ENCODE results near the gene BSX. TPM values are rescaled to one million over a fixed set of nuclear protein-coding genes. Genes with fewer than 3 reads are reported as not detected.

The BSX gene
- total and polyA plus RNA-seq, 5 donors from 2014 or later = not detected

- Histone ChIP-seq H3K36me3 (ENCODE audit: control insufficient read depth, insufficient read depth, low read length) (no peaks in the 10 kb centered on the region), H3K9me3 (ENCODE audit: control insufficient read depth in 2 of 2, low read length in 2 of 2) (no peaks in the 10 kb centered on the region), H3K27ac (ENCODE audit: insufficient read depth, low read length, poor library complexity, severe bottlenecking) (no peak overlapping the region), H3K4me1 (ENCODE audit: control insufficient read depth, insufficient read depth, low read length, poor library complexity, severe bottlenecking) (no peaks in the 10 kb centered on the region), H3K27me3 (ENCODE audit: control insufficient read depth, insufficient read depth, low read length) (no peaks in the 10 kb centered on the region), H3K4me3 (ENCODE audit: low read depth, low read length) (no peak overlapping the region)
- Mint-ChIP-seq H3K4me3 (no peak overlapping the region), H3K9me3 (no peaks in the 10 kb centered on the region), H3K27ac (no peak overlapping the region), H3K36me3 (no peaks in the 10 kb centered on the region), H3K27me3 (no peaks in the 10 kb centered on the region), H3K4me1 (peaks cover 0 to 5% (median 0%) of the 10 kb centered on the region in 4 donors)
- ATAC-seq (ENCODE audit: low read depth in 2 of 2) = no peak
- peak in 1 of 3 donors; percentile 48 for DNase-seq
Observed at GRCh38 chr11:122938557-122938956, 43.1 kb downstream of the BSX start.

- no peaks in the 10 kb centered on the region for H3K27me3 Mint-ChIP-seq
- no peak for ATAC-seq (ENCODE audit: low read depth in 2 of 2)
- H3K36me3 Mint-ChIP-seq = no peaks in the 10 kb centered on the region
- Histone ChIP-seq H3K27me3 (ENCODE audit: control insufficient read depth, insufficient read depth, low read length) (no peaks in the 10 kb centered on the region), H3K36me3 (ENCODE audit: control insufficient read depth, insufficient read depth, low read length) (no peaks in the 10 kb centered on the region), H3K4me1 (ENCODE audit: control insufficient read depth, insufficient read depth, low read length, poor library complexity, severe bottlenecking) (no peaks in the 10 kb centered on the region), H3K4me3 (ENCODE audit: low read depth, low read length) (no peak overlapping the region), H3K9me3 (ENCODE audit: control insufficient read depth in 2 of 2, low read length in 2 of 2) (no peaks in the 10 kb centered on the region), H3K27ac (ENCODE audit: insufficient read depth, low read length, poor library complexity, severe bottlenecking) (no peak overlapping the region)
- peaks cover 0 to 5% (median 0%) of the 10 kb centered on the region in 4 donors for H3K4me1 Mint-ChIP-seq
- no peak overlapping the region for H3K4me3 Mint-ChIP-seq
- no peak overlapping the region for H3K27ac Mint-ChIP-seq
- DNase-seq = peak in 1 of 3 donors; percentile 41
- H3K9me3 Mint-ChIP-seq = no peaks in the 10 kb centered on the region
Observed at GRCh38 chr11:122937983-122938382, 43.7 kb downstream of the BSX start.

DNA sequence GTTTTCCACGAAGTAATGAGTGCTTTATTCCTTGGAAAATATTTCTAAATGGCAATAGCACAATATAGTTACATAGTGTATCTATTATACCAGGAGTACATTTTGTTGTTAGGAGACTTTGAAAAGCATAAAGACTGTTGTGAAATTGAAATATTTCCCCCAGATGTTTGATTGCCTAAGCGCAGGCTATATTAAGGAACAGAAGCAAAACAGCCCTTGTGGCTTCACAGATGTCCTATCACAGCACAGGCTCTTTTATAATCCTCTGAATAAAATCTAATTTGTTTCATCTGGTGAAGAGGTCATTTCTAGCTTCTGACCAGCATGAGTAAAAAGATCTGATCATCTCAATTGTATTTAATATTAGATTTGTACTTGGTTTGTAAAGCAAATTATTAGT lies 48.2 kb downstream of the BSX start:
- Histone ChIP-seq H3K36me3 (ENCODE audit: control insufficient read depth, insufficient read depth, low read length) (no peaks in the 10 kb centered on the region), H3K4me3 (ENCODE audit: low read depth, low read length) (no peak overlapping the region), H3K27ac (ENCODE audit: insufficient read depth, low read length, poor library complexity, severe bottlenecking) (no peak overlapping the region), H3K4me1 (ENCODE audit: control insufficient read depth, insufficient read depth, low read length, poor library complexity, severe bottlenecking) (no peaks in the 10 kb centered on the region), H3K9me3 (ENCODE audit: control insufficient read depth in 2 of 2, low read length in 2 of 2) (no peaks in the 10 kb centered on the region), H3K27me3 (ENCODE audit: control insufficient read depth, insufficient read depth, low read length) (peaks cover 3% of the 10 kb centered on the region)
- H3K27me3 Mint-ChIP-seq = no peaks in the 10 kb centered on the region
- H3K4me3 Mint-ChIP-seq = no peak overlapping the region
- H3K9me3 Mint-ChIP-seq = no peaks in the 10 kb centered on the region
- ATAC-seq (ENCODE audit: low read depth in 2 of 2) = no peak
- H3K36me3 Mint-ChIP-seq = no peaks in the 10 kb centered on the region
- H3K27ac Mint-ChIP-seq = no peak overlapping the region
- no peak for DNase-seq
- no peaks in the 10 kb centered on the region for H3K4me1 Mint-ChIP-seq

DNA sequence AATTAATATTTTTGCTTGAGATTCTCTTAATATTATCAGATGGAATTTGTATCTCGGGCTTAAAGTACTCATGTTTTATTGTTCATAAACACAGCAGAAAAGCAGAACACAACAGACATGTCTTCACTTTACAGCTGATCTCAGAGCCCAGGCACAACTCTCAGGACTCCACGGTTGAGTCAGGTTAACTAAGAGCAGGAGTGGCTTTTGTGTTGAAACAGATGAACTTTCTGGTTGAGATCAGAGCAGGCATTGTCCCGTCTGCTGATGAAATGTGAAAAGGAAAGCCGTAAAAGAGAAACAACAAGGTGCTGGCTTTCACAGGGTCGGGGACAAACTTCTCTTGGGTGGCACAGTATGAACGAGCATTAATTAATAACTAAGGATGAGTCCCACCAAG lies 50.1 kb downstream of the BSX start:
- Mint-ChIP-seq H3K36me3 (no peaks in the 10 kb centered on the region), H3K9me3 (no peaks in the 10 kb centered on the region), H3K4me1 (no peaks in the 10 kb centered on the region), H3K27me3 (no peaks in the 10 kb centered on the region), H3K4me3 (no peak overlapping the region), H3K27ac (no peak overlapping the region)
- DNase-seq (no peak), ATAC-seq (ENCODE audit: low read depth in 2 of 2) (no peak)
- Histone ChIP-seq H3K4me3 (ENCODE audit: low read depth, low read length) (no peak overlapping the region), H3K4me1 (ENCODE audit: control insufficient read depth, insufficient read depth, low read length, poor library complexity, severe bottlenecking) (no peaks in the 10 kb centered on the region), H3K36me3 (ENCODE audit: control insufficient read depth, insufficient read depth, low read length) (no peaks in the 10 kb centered on the region), H3K9me3 (ENCODE audit: control insufficient read depth in 2 of 2, low read length in 2 of 2) (no peaks in the 10 kb centered on the region), H3K27ac (ENCODE audit: insufficient read depth, low read length, poor library complexity, severe bottlenecking) (no peak overlapping the region), H3K27me3 (ENCODE audit: control insufficient read depth, insufficient read depth, low read length) (peaks cover 3% of the 10 kb centered on the region)

Other genes starting within 250 kb of the BSX start
- 1.4 TPM for gene CRTAM, start 143.3 kb downstream of the BSX start, total RNA-seq
- 1 to 10 TPM in 2 of 4 donors, under 1 TPM in 2; 0.29 to 1.9 (median 0.98) TPM for gene CRTAM, start 143.3 kb downstream of the BSX start, polyA plus RNA-seq
- 1.9 TPM for gene JHY, start 99.1 kb downstream of the BSX start, total RNA-seq
- 1 to 10 TPM in 3 of 4 donors, under 1 TPM in 1; 0.67 to 2.1 (median 1.5) TPM for gene JHY, start 99.1 kb downstream of the BSX start, polyA plus RNA-seq
- gene HSPA8, start 80.3 kb upstream of the BSX start, total RNA-seq = 1,352 TPM
- 1,000 to 10,000 TPM; 1,495 to 1,932 (median 1,615) TPM for gene HSPA8, start 80.3 kb upstream of the BSX start, polyA plus RNA-seq
- 0.20 TPM for gene CLMP, start 213.4 kb upstream of the BSX start, total RNA-seq
- gene CLMP, start 213.4 kb upstream of the BSX start, polyA plus RNA-seq = under 1 TPM; 0.05 to 0.23 (median 0.10) TPM